Ishikawa (cell line): Measurements from ENCODE around the gene BAZ1A.

Experiments
- CEBPB ChIP-seq: IDR thresholded peaks from 2 replicates; pipeline ENCODE4 v1.6.1; 2012
- CREB1 ChIP-seq: IDR thresholded peaks from 2 replicates; pipeline ENCODE4 v1.6.1; 2012; ENCODE audit warnings: low read depth
- EGR1 ChIP-seq: IDR thresholded peaks from 2 replicates; pipeline ENCODE4 v1.6.1; 2012
- EP300 ChIP-seq: IDR thresholded peaks from 2 replicates; pipeline ENCODE4 v1.6.1; 2012; ENCODE audit warnings: borderline replicate concordance
- FOXM1 ChIP-seq: IDR thresholded peaks from 2 replicates; pipeline ENCODE4 v1.6.1; 2012; ENCODE audit warnings: low read depth, borderline replicate concordance
- RAD21 ChIP-seq: IDR thresholded peaks from 2 replicates; pipeline ENCODE4 v1.6.1; 2012; ENCODE audit warnings: low read depth
- REST ChIP-seq: IDR thresholded peaks from 2 replicates; pipeline ENCODE4 v1.6.1; 2012; ENCODE audit warnings: low read depth, mild to moderate bottlenecking
- TAF1 ChIP-seq: IDR thresholded peaks from 2 replicates; pipeline ENCODE4 v1.6.1; 2012; ENCODE audit warnings: low read depth, mild to moderate bottlenecking
- TCF12 ChIP-seq: IDR thresholded peaks from 2 replicates; pipeline ENCODE4 v1.6.1; 2012; ENCODE audit warnings: low read depth
- TEAD4 ChIP-seq: IDR thresholded peaks from 2 replicates; pipeline ENCODE4 v1.6.1; 2012
- YY1 ChIP-seq: IDR thresholded peaks from 2 replicates; pipeline ENCODE4 v1.6.1; 2012; ENCODE audit warnings: low read depth
- ZBTB7A ChIP-seq: IDR thresholded peaks from 2 replicates; pipeline ENCODE4 v1.6.1; 2012; ENCODE audit warnings: low read depth
- TF ChIP-seq, protein P1 (sequence below): IDR thresholded peaks from 2 replicates; pipeline ENCODE4 v1.6.1; 2012

Gene BAZ1A, protein sequence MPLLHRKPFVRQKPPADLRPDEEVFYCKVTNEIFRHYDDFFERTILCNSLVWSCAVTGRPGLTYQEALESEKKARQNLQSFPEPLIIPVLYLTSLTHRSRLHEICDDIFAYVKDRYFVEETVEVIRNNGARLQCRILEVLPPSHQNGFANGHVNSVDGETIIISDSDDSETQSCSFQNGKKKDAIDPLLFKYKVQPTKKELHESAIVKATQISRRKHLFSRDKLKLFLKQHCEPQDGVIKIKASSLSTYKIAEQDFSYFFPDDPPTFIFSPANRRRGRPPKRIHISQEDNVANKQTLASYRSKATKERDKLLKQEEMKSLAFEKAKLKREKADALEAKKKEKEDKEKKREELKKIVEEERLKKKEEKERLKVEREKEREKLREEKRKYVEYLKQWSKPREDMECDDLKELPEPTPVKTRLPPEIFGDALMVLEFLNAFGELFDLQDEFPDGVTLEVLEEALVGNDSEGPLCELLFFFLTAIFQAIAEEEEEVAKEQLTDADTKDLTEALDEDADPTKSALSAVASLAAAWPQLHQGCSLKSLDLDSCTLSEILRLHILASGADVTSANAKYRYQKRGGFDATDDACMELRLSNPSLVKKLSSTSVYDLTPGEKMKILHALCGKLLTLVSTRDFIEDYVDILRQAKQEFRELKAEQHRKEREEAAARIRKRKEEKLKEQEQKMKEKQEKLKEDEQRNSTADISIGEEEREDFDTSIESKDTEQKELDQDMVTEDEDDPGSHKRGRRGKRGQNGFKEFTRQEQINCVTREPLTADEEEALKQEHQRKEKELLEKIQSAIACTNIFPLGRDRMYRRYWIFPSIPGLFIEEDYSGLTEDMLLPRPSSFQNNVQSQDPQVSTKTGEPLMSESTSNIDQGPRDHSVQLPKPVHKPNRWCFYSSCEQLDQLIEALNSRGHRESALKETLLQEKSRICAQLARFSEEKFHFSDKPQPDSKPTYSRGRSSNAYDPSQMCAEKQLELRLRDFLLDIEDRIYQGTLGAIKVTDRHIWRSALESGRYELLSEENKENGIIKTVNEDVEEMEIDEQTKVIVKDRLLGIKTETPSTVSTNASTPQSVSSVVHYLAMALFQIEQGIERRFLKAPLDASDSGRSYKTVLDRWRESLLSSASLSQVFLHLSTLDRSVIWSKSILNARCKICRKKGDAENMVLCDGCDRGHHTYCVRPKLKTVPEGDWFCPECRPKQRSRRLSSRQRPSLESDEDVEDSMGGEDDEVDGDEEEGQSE (N-terminal part only)

GRCh38 chr14:34875031-34875922, at the start of gene BAZ1A:
Gene BAZ1A, minus strand, starts transcription at chr14:34875360. Its CDS starts 756 bp downstream, at chr14:34874604.
- TF ChIP-seq YY1 (0 out of 2 replicates have a peak, but pooled peaks have one; percentile 48), TEAD4 (no peak), RAD21 (no peak), REST (no peak), EGR1 (no peak), TAF1 (peak; percentile 89), ZBTB7A (peak; percentile 60)

DNA sequence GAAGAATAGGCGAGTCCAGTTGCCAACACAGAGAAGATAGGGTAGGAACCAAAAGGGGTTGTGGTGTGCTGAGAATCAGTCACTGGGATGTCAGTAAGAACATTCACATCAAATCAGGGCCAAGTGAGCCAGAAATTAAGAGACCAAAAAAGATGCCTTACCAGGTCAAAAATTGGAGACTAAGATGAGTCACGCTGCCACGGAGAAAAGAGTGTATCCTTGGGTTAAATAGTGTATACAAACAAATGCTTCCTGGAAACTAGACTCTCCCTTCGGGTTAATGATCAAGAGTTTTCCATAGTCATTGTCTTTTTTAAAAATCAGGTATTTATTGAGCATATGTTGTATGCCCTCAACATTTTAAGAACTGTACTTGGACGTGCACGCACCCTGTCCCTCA, 45.2 kb upstream of the BAZ1A start:
- TF ChIP-seq CEBPB, result no peak
- TF ChIP-seq YY1, result no peak
- TF ChIP-seq TAF1, result no peak
- TF ChIP-seq EP300, result no peak
- TF ChIP-seq, protein P1, sequence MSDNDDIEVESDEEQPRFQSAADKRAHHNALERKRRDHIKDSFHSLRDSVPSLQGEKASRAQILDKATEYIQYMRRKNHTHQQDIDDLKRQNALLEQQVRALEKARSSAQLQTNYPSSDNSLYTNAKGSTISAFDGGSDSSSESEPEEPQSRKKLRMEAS, result no peak
- no peak for TF ChIP-seq CREB1
- no peak for TF ChIP-seq TCF12

GRCh38 chr14:34913619-34914018, 38.5 kb upstream of the BAZ1A start:
- TF ChIP-seq FOXM1, result no peak
- no peak for TF ChIP-seq YY1
- TF ChIP-seq CREB1, result no peak
- TF ChIP-seq RAD21, result no peak

- no peak for TF ChIP-seq REST
- TF ChIP-seq CEBPB, result no peak
- no peak for TF ChIP-seq ZBTB7A
- TF ChIP-seq FOXM1, result no peak
- TF ChIP-seq CREB1, result no peak
- TF ChIP-seq, protein P1, result no peak
- TF ChIP-seq EGR1, result no peak
- TF ChIP-seq RAD21, result no peak
- no peak for TF ChIP-seq TEAD4
Measured at GRCh38 chr14:34912966-34913365, 37.8 kb upstream of the BAZ1A start.

- TF ChIP-seq FOXM1, result no peak
- TF ChIP-seq RAD21, result 0 out of 2 replicates have a peak, but pooled peaks have one; percentile 7
Measured at GRCh38 chr14:34912182-34912581, 37.0 kb upstream of the BAZ1A start.
